HG03521 (cell line): ENCODE results near the gene CISD3.

Experiments used
- ATAC-seq: cut with Tn5 transposase; IDR thresholded peaks from one replicate; pipeline ENCODE4 v1.9.1; 2021; ENCODE audit warnings: mild to moderate bottlenecking, moderate library complexity; ENCODE audit not compliant: unreplicated experiment

CISD3 gene

GRCh38 chr17:38761612-38762011, 31.5 kb downstream of the CISD3 start:
- no peak for ATAC-seq

GRCh38 chr17:38762231-38762630, 32.1 kb downstream of the CISD3 start:
- no peak for ATAC-seq

GRCh38 chr17:38766341-38766740, 36.2 kb downstream of the CISD3 start:
- ATAC-seq, result no peak

GRCh38 chr17:38768417-38768816, 38.3 kb downstream of the CISD3 start:
- ATAC-seq, result no peak

DNA sequence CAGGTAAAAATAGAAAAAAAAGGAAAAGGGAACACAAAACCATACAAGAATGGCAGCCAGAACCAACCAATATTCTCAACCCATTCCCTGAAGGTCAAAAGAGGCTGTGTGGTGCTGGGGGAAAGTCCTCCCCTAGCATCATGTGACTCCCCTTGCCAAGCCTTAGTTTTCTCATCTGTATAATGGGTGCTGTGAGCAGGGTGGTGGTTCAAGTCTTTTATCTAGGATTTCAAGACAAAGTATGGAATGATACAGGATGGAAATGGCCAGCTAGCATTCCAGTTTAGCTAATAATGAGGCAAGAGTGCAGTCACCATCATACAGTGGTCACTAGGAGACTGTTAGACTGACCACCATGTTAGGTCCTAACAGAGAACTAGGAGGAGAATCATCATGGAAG, 43.1 kb downstream of the CISD3 start:
- ATAC-seq, result no peak

DNA sequence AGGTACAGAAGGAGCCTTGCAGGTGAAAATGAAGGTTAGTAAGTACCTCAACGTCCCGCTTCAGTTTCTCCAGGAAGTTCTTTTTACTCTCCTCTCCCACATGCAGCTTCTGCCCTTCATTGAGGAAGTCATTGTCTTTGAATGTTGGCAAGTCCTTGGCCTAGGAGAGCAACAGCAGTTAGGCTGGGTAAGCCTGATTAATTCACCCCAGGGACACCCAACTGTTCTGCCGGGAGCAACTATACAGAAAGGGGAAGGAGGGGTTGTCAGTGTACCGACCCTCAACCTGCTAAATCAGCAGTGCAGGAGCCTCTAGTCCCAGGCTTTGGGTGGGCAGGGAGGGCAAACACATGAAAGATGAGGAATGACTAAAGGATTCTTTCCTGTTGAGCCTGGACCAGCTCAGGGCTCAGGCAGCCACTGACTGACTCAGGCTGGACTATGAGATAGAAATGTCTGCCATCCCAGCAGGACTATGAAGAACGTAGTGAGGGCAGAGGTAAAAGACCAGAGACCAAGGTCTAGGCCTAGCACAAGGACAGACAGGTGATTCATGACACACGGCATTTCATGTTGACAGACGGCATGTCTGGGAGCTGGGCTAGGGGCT, 47.6 kb downstream of the CISD3 start:
- no peak for ATAC-seq

DNA sequence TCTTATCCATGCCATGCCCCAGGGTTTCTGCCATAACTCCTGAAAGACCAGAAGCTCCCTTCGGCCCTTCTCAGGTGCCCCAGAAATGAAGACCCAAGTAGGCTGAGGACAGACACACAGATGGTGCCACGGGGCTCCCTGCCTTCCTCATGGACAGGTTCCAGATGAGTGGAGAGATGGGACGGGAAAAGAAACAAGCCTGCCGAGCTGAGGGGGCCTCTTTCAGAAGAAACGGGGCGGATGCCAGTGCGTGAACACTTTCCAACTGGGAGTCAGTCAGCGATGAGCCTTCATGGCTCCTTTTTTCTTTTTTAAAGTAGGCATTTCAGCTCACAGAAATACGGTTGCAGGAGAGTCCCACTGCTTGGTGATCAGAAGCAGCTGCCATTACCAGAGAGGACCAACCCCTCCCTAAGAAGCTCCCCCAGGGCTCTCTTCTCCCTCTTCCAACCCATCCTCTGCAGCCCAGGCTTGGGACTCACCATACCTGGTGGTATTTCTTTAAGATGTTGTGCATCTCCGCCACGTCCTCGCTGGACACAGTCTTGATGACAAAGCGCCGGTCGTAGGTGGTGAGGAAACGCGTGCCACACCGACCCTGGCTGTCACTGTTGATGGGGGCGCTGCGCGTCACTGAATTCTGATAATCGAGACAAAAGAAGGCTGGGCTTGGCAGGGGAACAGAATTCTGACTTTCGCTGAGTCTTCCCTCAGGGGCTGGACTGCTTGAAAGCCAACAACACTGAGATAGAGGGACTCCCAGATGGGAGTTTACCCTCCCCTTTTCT, 50.0 kb downstream of the CISD3 start:
- ATAC-seq, result no peak

GRCh38 chr17:38783227-38783626, 53.1 kb downstream of the CISD3 start:
- ATAC-seq, result no peak
